Stimulated activated CD8-positive, alpha-beta memory T cell treated with anti-CD3 and anti-CD28 coated beads, Interleukin-12 subunit alpha, Interleukin-12 subunit beta, amount 100 ng/mL, for 24 hours (primary cell): ENCODE measurements around the gene KAT7.

Source experiments
- DNase-seq: peaks from one replicate; pipeline ENCODE4 v3.0.0-alpha.2; 2020; ENCODE audit errors: extremely low read depth

KAT7 gene

GRCh38 chr17:49760932-49761558, 27.4 kb upstream of the KAT7 start:
- no peak for DNase-seq

GRCh38 chr17:49762151-49762941, 26.1 kb upstream of the KAT7 start:
- DNase-seq = no peak

DNA sequence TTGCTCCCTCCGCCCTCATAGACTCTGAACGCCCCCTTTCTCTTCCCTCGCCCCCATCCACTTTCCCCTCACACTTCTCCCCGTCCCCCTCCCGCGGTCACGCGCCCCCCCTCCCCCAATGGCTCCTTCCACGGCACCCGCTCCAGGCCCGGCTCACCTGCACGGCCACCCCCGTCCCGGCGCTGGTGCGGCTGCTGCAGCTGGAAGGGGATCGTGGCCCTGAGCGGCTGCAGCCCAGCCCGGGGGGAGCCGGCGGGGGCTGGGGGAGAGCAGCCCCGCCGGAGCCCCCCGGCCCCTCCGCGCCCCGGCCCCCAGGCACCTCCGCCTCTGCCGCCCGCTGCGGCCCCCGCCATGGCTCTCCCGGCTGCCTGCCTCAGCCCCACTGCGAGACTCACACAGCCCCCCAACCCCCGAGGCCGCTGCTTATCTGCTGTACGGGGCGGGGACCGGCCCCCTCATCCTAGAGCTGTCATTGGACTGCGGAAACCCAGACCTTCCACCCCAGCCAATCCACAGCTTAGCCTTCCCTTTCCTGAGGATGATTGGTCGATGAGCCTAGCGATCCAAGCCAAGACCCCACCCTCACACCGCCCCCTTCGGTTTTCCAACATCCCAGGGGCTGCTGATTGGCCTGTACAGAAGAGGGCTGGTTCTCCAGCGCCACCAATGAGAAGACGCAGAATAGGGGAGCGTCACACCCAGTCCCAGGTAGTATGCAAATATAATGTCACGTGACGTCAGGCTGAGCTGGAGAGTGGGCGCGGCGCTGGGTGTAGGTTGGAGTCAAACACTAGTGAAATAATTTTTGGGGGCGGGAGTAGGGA, 24.5 kb upstream of the KAT7 start, which contains the start of gene FAM117A:
Gene FAM117A, minus strand, starts transcription at position 397 of the 824 bp plus-strand sequence. Its CDS starts 44 bp downstream, at position 353.
- DNase-seq = peak; percentile 89

DNA sequence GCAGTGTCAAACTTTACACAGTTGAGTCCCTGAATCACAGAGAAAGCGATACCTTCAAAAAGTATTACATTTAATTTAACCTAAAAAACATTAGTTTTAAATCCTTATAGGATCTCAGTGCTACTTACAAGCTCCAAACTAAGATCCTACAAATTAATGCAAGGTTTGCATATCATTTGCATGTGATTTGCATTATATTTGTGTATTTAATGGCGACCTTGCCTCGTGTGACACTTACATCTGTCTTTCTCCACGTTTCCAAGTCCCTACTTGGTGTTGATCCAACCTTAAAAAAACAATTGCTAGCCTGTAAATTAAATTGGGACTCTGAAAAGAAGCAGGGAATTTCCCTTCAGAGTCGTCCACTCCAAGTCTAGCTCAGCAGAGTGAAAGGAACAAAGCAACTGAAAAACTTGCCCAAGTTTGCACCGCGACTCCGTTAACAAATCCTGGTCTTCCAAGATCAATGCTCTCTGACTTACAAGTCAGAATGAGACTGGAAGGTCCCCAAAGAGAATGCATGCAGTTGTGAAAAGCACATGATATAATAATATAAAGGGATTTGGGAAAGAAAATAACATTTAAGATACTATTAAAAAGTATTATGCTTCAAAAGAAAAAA, 23.8 kb upstream of the KAT7 start:
- no peak for DNase-seq

DNA sequence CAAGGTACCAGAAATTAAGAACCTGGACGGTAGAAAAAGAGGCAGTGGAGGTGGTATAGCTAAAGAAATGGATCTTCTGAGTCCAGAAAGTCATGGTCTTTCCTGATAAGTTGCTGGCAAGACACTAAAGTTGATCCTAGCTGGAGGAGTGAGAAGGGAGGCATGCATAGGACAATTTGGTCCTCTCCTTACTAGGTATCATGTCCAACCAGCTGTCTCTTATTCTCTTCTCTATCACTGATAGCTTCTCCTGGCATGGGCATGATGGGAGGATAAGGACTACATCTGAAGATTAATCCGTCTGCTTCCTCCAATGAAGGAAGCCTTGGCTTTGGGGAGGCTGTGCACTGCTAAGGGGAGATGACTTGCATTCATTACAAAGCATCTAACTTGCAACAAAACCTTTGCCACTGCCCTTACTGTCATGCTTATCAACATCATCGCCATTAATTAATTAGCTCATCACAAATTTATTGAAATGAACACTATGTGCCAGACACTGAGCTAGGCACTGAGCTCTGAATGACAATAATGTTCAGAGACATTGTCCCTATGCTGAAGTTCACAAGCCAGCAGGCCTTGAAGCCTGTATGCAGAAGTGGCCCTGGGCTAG, 21.5 kb upstream of the KAT7 start:
- DNase-seq = no peak

DNA sequence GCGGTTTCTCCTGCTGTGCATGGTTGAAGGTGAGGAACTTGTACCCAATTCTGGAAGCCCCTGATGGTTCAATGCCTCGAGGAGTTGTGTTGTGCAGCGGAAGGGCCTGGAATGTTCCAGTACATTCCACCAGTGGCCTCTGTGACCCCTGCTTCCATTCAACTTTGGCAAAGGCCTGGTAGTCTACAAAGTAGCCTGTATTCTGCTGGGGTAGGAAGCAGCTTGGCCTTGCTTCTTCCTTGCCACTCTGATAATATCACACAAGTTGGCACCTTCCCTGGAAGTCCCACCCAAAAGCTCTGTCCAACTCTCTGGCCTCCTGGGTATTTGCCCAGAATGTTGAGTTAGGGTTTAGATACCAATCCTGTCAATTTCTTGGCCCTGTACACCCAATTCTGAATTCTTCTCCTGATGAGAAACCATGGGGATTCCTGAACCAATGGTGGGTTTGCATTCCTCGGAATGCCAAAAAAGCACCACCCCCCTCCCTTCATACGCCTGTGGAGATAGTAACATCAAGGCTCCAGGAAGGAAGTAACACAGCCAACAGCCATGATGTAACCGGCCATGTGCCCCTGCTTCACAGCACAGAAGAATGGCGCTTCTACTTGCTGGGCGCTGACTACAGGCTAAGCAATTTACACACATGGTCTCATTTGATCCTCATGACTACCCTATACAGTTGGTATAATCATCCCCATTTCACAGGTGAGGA, 12.8 kb upstream of the KAT7 start:
- DNase-seq = no peak

GRCh38 chr17:49776551-49777300, 11.8 kb upstream of the KAT7 start:
- DNase-seq = no peak

GRCh38 chr17:49777563-49777962, 10.9 kb upstream of the KAT7 start:
- no peak for DNase-seq

DNA sequence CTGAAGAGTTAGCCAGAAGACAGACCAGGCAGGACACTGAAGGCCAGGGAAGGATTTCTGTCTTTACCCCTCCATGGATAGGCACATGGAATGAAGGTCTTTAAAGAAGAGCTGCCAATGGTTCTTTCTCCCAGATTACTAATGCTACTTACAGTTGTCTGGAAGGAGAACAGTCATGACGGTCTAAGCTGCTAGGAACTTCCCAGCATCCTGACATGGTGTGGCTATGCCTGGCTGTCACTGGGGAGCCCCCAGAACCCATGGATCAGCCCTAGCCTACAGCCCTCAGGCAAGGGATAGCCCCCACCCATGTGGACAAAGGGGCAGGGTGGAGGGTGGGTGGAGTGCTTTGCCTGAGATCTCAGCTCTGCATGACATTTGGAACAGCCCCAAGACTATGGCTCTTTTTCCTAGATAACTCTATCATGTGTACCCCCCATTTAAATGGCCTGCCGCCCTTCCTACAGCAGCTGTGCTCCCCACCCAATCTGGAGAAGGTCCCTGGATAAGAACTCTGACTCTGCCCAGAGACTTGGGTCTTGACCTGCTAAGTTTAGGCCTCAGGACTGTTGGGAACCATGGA, 9.2 kb upstream of the KAT7 start:
- no peak for DNase-seq

GRCh38 chr17:49779739-49780231, 8.7 kb upstream of the KAT7 start:
- DNase-seq = no peak

GRCh38 chr17:49783071-49783715, 5.3 kb upstream of the KAT7 start:
- DNase-seq = no peak

DNA sequence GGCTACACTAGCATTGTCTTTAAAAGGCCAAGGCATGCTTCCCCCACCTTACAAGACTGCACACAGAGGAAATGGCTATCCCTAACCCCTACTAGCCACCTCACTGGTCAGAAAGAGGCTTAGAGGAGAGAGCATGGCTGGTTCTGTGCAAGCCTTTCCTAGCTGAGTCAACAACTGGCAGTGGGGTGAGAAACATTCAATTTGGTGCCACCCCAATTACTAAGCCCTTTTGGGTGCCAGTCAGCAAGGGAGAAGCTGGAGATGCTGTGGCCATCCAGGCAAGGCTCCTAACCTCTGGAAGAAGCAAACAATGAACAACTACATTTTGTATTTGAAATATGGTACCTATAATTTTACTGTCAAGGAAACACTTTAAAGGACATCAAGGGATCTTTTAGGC, 4.7 kb upstream of the KAT7 start:
- no peak for DNase-seq

- no peak for DNase-seq
Measured at GRCh38 chr17:49784636-49785035, 3.8 kb upstream of the KAT7 start.

DNA sequence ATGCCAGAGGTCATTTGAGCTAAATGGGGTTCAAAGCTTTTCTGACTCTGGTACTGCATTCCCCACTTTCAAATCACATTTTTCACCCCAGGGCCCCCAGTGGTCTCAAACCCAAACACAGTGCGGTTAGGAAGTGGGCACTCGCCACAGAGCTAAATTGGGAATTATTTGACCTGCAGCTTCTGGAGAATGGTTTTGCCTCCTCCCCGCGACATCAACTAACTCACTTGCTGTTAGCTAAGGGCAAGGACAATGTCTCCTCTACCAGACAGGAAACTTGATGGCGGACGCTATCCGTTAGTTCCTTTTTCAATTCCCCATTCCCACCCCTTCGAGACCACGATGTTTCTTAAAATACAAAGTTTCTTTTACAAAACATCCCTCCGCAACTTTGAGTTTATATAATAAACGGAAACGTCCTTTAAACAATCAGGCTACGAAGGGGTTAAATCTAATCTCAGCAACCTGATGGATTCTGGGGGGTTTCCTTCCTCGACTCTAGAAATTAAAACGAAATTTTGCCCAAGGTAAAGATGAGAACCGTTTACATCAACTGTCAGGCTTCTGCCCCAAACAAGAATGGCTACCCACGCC, 500 bp upstream of the KAT7 start:
- no peak for DNase-seq

DNA sequence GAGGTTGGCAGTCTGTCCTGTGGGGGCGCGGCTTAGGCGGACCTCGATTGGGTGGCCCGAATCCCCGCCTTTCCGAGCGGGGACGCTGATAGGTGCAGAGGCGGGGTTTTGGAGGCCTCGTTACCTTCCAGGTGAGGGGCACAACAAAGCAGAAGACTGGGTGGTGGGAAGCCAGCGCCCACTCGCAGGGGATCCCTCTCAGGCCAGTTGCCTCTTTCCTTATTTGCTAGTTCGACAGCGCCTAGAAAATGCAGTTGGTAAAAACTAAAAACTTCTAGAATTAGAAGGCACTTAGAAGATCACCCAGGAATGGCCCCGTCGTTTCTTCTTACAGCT, 730 bp downstream of the KAT7 start:
- DNase-seq = no peak

- DNase-seq = no peak
Measured at GRCh38 chr17:49793309-49793708, 4.8 kb downstream of the KAT7 start.

- DNase-seq = no peak
Measured at GRCh38 chr17:49795372-49795771, 6.9 kb downstream of the KAT7 start.

DNA sequence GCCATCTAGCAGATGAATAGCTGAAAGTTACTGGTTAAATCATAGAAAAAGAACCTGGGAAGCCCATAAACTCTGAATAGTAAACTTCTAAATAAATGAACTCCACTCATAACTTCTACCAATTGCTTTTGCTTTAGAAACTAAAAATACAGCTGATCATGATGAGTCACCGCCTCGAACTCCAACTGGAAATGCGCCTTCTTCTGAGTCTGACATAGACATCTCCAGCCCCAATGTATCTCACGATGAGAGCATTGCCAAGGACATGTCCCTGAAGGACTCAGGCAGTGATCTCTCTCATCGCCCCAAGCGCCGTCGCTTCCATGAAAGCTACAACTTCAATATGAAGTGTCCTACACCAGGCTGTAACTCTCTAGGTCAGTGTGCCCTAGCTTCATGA, 9.7 kb downstream of the KAT7 start:
- DNase-seq = no peak

GRCh38 chr17:49798738-49799137, 10.3 kb downstream of the KAT7 start:
- DNase-seq = no peak
